SK-N-SH (cell line): ENCODE data around the gene COPZ1. TPM values are rescaled to one million over a fixed set of nuclear protein-coding genes. Genes with fewer than 3 reads are reported as not detected.

Experiments
- CTCF ChIA-PET: fragments of 300-600, 350-600 bp; formaldehyde crosslinking; extraction: SDS; loops from one replicate; lab custom pipeline; 2021; lab: Yijun Ruan, JAX
- POLR2A ChIA-PET: fragments of 350-600 bp; sonication (Branson Sonifier 250); formaldehyde crosslinking; extraction: SDS; loops from one replicate; lab custom pipeline; 2020; ENCODE audit warnings: antibody characterized with exemption, inconsistent platforms; lab: Yijun Ruan, JAX
- DNase-seq: peaks from one replicate; pipeline ENCODE4 v3.0.0; 2012
- H2AFZ ChIP-seq: fragments of 200-600 bp; sonication (generic); 2 replicates; pipeline ENCODE4 v1.8.1; 2016; ENCODE audit warnings: antibody characterized with exemption, mild to moderate bottlenecking, low read depth
- H3F3A ChIP-seq: fragments of 200-600 bp; sonication (generic); replicated peaks from 2 replicates; pipeline ENCODE3; 2016; ENCODE audit warnings: antibody characterized with exemption, mild to moderate bottlenecking; ENCODE audit not compliant: insufficient read depth
- H3K27ac ChIP-seq, 2 experiments: fragments of 200-500 bp in 1 of 2; fragments of 200-600 bp in 1 of 2; sonication (Bioruptor generic) in 1 of 2; sonication (generic), shearing (Covaris generic) in 1 of 2; 2 replicates each; pipeline versions ENCODE4 v1.5.1 to v1.6.1; 2014 to 2016; ENCODE audit warnings: low read depth in 2 of 2, inconsistent platforms in 1 of 2, low read length in 1 of 2, mild to moderate bottlenecking in 1 of 2, mixed read lengths in 1 of 2
- H3K27me3 ChIP-seq: fragments of 200-600 bp; sonication (generic), shearing (Covaris generic); 2 replicates; pipeline ENCODE4 v1.6.1; 2016; ENCODE audit warnings: mixed run types; ENCODE audit not compliant: insufficient read depth
- H3K36me3 ChIP-seq, 2 experiments: fragments of 200-500 bp in 1 of 2; fragments of 200-600 bp in 1 of 2; sonication (Bioruptor generic) in 1 of 2; sonication (generic) in 1 of 2; replicated peaks in 1 of 2; 2 replicates each; pipeline versions ENCODE3 to v1.5.1; 2014 to 2016; ENCODE audit warnings: low read length in 1 of 2, mild to moderate bottlenecking in 1 of 2; ENCODE audit not compliant: insufficient read depth in 2 of 2, control insufficient read depth in 1 of 2
- H3K4me1 ChIP-seq, 2 experiments: fragments of 200-500 bp in 1 of 2; fragments of 200-600 bp in 1 of 2; sonication (Bioruptor generic) in 1 of 2; sonication (generic), shearing (Covaris generic) in 1 of 2; 2 replicates each; pipeline versions ENCODE4 v1.5.1 to v1.6.1; 2014 to 2016; ENCODE audit warnings: low read depth in 1 of 2, low read length in 1 of 2, mixed run types in 1 of 2; ENCODE audit not compliant: insufficient read depth in 2 of 2, control insufficient read depth in 1 of 2
- H3K4me2 ChIP-seq: fragments of 200-600 bp; sonication (generic), shearing (Covaris generic); 2 replicates; pipeline ENCODE4 v1.6.1; 2017; ENCODE audit warnings: mixed run types
- H3K4me3 ChIP-seq, 2 experiments: fragments of 200-500 bp in 1 of 2; fragments of 200-600 bp in 1 of 2; sonication (Bioruptor generic) in 1 of 2; sonication (generic), shearing (Covaris generic) in 1 of 2; 2 replicates each; pipeline versions ENCODE4 v1.5.1 to v1.8.1; 2014 to 2016; ENCODE audit warnings: low read depth in 2 of 2, inconsistent platforms in 1 of 2, low read length in 1 of 2, mild to moderate bottlenecking in 1 of 2, mixed read lengths in 1 of 2, moderate library complexity in 1 of 2
- H3K79me2 ChIP-seq: fragments of 200-600 bp; sonication (generic); 2 replicates; pipeline ENCODE4 v1.8.1; 2017; ENCODE audit warnings: mild to moderate bottlenecking; ENCODE audit not compliant: insufficient read depth
- H3K9ac ChIP-seq: fragments of 200-600 bp; sonication (generic); 2 replicates; pipeline ENCODE4 v1.6.1; 2017; ENCODE audit warnings: mixed run types
- H3K9me2 ChIP-seq: fragments of 200-600 bp; sonication (generic); 2 replicates; pipeline ENCODE4 v1.6.1; 2017; ENCODE audit warnings: mixed run types
- H3K9me3 ChIP-seq: fragments of 200-600 bp; sonication (generic); 2 replicates; pipeline ENCODE4 v1.6.1; 2017; ENCODE audit warnings: mixed run types, mild to moderate bottlenecking, moderate library complexity
- H4K20me1 ChIP-seq: fragments of 200-600 bp; sonication (generic); 2 replicates; pipeline ENCODE4 v1.6.1; 2017; ENCODE audit warnings: mild to moderate bottlenecking, mixed run types; ENCODE audit not compliant: insufficient read depth
- ELF1 ChIP-seq: IDR thresholded peaks from 2 replicates; pipeline ENCODE4 v1.4.0; 2012
- EP300 ChIP-seq, 2 experiments: IDR thresholded peaks; 2 replicates each; pipeline versions ENCODE4 v1.4.0 to v1.6.1; 2012; ENCODE audit warnings: borderline replicate concordance in 1 of 2, low read depth in 1 of 2, low read length in 1 of 2
- EZH2phosphoT487 ChIP-seq: fragments of 200-600 bp; sonication (generic); IDR thresholded peaks from 2 replicates; pipeline ENCODE4 v1.6.1; 2017; ENCODE audit warnings: low read depth, mixed run types, mild to moderate bottlenecking, antibody characterized with exemption, moderate library complexity, borderline replicate concordance
- FOXJ3 ChIP-seq: sonication (generic); formaldehyde crosslinking; IDR thresholded peaks from 2 replicates; pipeline ENCODE4 v1.5.1; 2020; ENCODE audit warnings: mild to moderate bottlenecking, missing genetic modification reagents
- MAX ChIP-seq: IDR thresholded peaks from 2 replicates; pipeline ENCODE4 v1.4.0; 2012; ENCODE audit warnings: low read depth
- MEF2A ChIP-seq: IDR thresholded peaks from 2 replicates; pipeline ENCODE4 v1.4.0; 2012; ENCODE audit warnings: low read depth, borderline replicate concordance
- NFIC ChIP-seq: IDR thresholded peaks from 2 replicates; pipeline ENCODE4 v1.4.0; 2012; ENCODE audit warnings: borderline replicate concordance
- POLR2AphosphoS5 ChIP-seq: IDR thresholded peaks from 2 replicates; pipeline ENCODE4 v1.6.1; 2012; ENCODE audit warnings: low read depth, low read length
- SIN3A ChIP-seq: IDR thresholded peaks from 2 replicates; pipeline ENCODE4 v1.6.1; 2012; ENCODE audit warnings: low read depth, mild to moderate bottlenecking, low read length, moderate library complexity, borderline replicate concordance
- TAF1 ChIP-seq: IDR thresholded peaks from 2 replicates; pipeline ENCODE4 v1.6.1; 2012; ENCODE audit warnings: low read depth, mild to moderate bottlenecking, low read length, moderate library complexity, borderline replicate concordance
- TEAD4 ChIP-seq: IDR thresholded peaks from 2 replicates; pipeline ENCODE4 v1.4.0; 2012; ENCODE audit warnings: mild to moderate bottlenecking, borderline replicate concordance; ENCODE audit not compliant: insufficient read depth
- ZBTB33 ChIP-seq: IDR thresholded peaks from 2 replicates; pipeline ENCODE4 v1.4.0; 2012; ENCODE audit warnings: low read depth, borderline replicate concordance
- WGBS: methylation state at CpG from one replicate; pipeline ENCODE4 v1.1.6; 2017; ENCODE audit warnings: low lambda C conversion rate; 5-methylcytosine and 5-hydroxymethylcytosine counted together
- polyA plus RNA-seq, 3 experiments: library from polyadenylated mRNA; depleted of rRNA; stranded (reverse); fragments of >200 nt; gene quantifications; 2 replicates each; pipeline ENCODE4 v1.2.3, GENCODE V29; 2012

COPZ1 gene
- polyA plus RNA-seq, 1 of the 3 experiments (the other 2 are of a cell fraction), result 111 TPM

GRCh38 chr12:54300225-54300731, 24.7 kb upstream of the COPZ1 start:
- H3K79me2 ChIP-seq, result no peaks in the 10 kb centered on the region
- H3K4me1 ChIP-seq, result peaks cover 0 to 13% of the 10 kb centered on the region in 2 experiments; a peak in 1 of 4 replicates
- H3F3A ChIP-seq, result peaks cover 3% of the 10 kb centered on the region
- ChIA-PET CTCF (interaction anchor here (1.2 to 4.5 kb wide), 6 partner anchors 8 to 61 kb away, joined by 3 to 18 read pairs (median 11); partner anchors contain the start of gene COPZ1), POLR2A (interaction anchor here (2.2 kb wide), 1 partner anchor 12 kb away, joined by 6 read pairs; no protein-coding TSS in a partner anchor)
- H3K36me3 ChIP-seq, result no peaks in the 10 kb centered on the region
- no peak for DNase-seq
- TF ChIP-seq ZBTB33 (no peak), NFIC (no peak), POLR2AphosphoS5 (no peak), TEAD4 (no peak), TAF1 (no peak), ELF1 (no peak), EP300 (IDR thresholded peaks at IDR 0.05; ENCODE audit: borderline replicate concordance in 1 of 2, low read depth in 1 of 2, low read length in 1 of 2) (no peak), MAX (no peak), EZH2phosphoT487 (no peak), MEF2A (no peak), SIN3A (no peak), FOXJ3 (CRISPR knock-in tag) (no peak)
- WGBS, result 55% methylated on average over 3 of the region's 3 CpGs
- no peaks in the 10 kb centered on the region for H4K20me1 ChIP-seq
- H3K27me3 ChIP-seq, result no peaks in the 10 kb centered on the region; the same call in 1 of the 2 replicates
- H3K9me2 ChIP-seq, result no peaks in the 10 kb centered on the region
- H2AFZ ChIP-seq, result no peak overlapping the region
- no peak overlapping the region; a peak in 1 of 4 replicates for H3K4me3 ChIP-seq
- H3K9ac ChIP-seq, result no peak overlapping the region
- H3K4me2 ChIP-seq, result peak overlapping the region; percentile 41; the same call in 1 of the 2 replicates
- H3K27ac ChIP-seq, result no peak overlapping the region
- H3K9me3 ChIP-seq, result no peaks in the 10 kb centered on the region

- peaks cover 0 to 10% of the 10 kb centered on the region in 2 experiments; a peak in 1 of 4 replicates for H3K4me1 ChIP-seq
- TF ChIP-seq EP300 (IDR thresholded peaks at IDR 0.05; ENCODE audit: borderline replicate concordance in 1 of 2, low read depth in 1 of 2, low read length in 1 of 2) (no peak), NFIC (0 out of 2 replicates have a peak, but pooled peaks have one; percentile 17)
- H3K27me3 ChIP-seq, result no peaks in the 10 kb centered on the region; the same call in 1 of the 2 replicates
- H4K20me1 ChIP-seq, result no peaks in the 10 kb centered on the region
- peak; percentile 49 for DNase-seq
- no peak within 1 kb of the TSS for H2AFZ ChIP-seq
- no peaks in the 10 kb centered on the region for H3K79me2 ChIP-seq
- H3K9me2 ChIP-seq, result no peaks in the 10 kb centered on the region
- ChIA-PET POLR2A (interaction anchor here (1.0 to 1.2 kb wide), 2 partner anchors 9 to 14 kb away, joined by 3 read pairs; no protein-coding TSS in a partner anchor), CTCF (interaction anchor here (0.6 to 4.5 kb wide), 7 partner anchors 9 to 105 kb away, joined by 3 to 18 read pairs (median 10); partner anchors contain the start of gene COPZ1)
- 31% methylated on average over 20 of the region's 26 CpGs for WGBS
- peaks cover 3% of the 10 kb centered on the region for H3F3A ChIP-seq
- H3K27ac ChIP-seq, result no peak within 1 kb of the TSS
- no peak within 1 kb of the TSS for H3K9ac ChIP-seq
- H3K36me3 ChIP-seq, result no peaks in the 10 kb centered on the region
- H3K9me3 ChIP-seq, result no peaks in the 10 kb centered on the region
- H3K4me2 ChIP-seq, result peak within 1 kb of the TSS; percentile 41
- H3K4me3 ChIP-seq, result peak within 1 kb of the TSS in 1 of 2 experiments; percentile 14; a peak in 1 of 4 replicates
Measured at GRCh38 chr12:54300732-54301427, 24.1 kb upstream of the COPZ1 start, which contains the start of gene NFE2. TSS of gene NFE2 (minus strand) at chr12:54301015. CDS start at chr12:54295248, 5,767 bp downstream.
